NCI-H2196 treated with DMSO at 0.1 percent for 48 hours (cell line): ENCODE results near the gene PYY.
"Not testable (repeated sequence)": the region's sequence is repeated elsewhere in the genome, so short reads cannot be mapped to it uniquely, and the experiment has no call there.

Experiments used
- DNase-seq: peaks from one replicate; lab custom pipeline; 2025; ENCODE audit not compliant: unreplicated experiment; lab: John Stamatoyannopoulos, UW

Gene PYY

DNA sequence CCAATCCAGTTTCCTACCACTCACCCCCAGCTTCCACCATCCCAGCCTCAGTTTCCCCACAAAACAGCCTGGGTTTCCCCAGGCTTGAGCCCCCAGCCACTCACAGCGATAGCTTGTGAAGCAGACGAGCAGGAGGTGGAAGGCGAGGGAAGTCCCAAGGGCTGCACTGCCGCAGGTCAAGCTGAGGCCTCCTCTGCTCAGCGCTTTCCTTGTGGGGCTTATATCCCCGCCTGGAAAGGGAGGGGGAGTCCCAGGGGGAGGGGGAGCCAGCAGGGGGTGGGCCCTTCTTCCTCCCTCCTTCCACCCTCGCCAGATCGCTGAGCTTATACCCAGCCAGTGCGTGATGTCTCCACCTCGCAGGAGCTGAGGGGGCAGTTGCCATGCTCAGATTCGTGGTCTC lies at the start of gene PYY:
Gene PYY (minus strand): TSS at position 195 of the 400 bp plus-strand sequence. CDS start 457 bp downstream, outside the sequence.
- no peak for DNase-seq

GRCh38 chr17:44002141-44002848 lies 48.6 kb upstream of the PYY start:
- no peak for DNase-seq

GRCh38 chr17:44001461-44001920 lies 47.8 kb upstream of the PYY start:
- no peak for DNase-seq

- no peak for DNase-seq
Observed at GRCh38 chr17:44000871-44001460, 47.2 kb upstream of the PYY start.

- no peak for DNase-seq
Observed at GRCh38 chr17:44000141-44000860, 46.6 kb upstream of the PYY start.

GRCh38 chr17:43999024-43999423 lies 45.3 kb upstream of the PYY start:
- no peak for DNase-seq

DNA sequence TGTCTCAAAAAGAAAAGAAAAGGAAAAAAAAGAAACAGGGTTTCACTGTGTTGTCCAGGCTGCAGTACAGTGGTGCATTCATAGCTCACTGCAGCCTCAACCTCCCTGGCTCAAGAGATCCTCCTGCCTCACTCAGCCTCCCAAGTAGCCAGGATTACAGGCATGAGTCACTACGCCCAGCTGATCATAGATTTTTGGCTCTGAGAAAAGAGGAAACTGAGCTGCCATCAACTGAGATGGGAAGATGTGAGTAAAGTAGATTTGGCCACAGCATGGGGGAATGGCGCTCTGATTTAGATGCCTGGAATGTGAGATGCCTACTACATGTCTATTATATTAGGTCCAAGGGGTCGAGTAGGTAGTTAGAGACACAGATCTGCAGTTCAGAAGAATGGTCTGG lies 44.8 kb upstream of the PYY start:
- DNase-seq, result no peak

DNA sequence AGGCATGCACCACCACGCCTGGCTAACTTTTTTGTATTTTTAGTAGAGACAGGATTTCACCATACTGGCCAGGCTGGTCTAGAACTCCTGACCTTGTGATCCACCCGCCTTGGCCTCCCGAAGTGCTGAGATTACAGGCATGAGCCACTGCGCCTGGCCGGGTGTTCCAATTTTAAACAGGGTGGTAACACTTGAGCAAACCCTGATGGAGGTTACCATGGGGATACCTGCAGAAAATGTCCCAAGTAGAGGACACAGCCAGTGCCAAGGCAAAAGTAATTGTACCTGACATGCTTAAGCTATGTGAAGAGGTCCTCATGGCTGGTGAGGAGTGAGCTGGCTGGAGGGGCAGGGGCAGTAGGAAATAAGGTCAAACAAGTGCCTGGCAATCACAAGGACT lies 43.4 kb upstream of the PYY start:
- not testable (repeated sequence) for DNase-seq

DNA sequence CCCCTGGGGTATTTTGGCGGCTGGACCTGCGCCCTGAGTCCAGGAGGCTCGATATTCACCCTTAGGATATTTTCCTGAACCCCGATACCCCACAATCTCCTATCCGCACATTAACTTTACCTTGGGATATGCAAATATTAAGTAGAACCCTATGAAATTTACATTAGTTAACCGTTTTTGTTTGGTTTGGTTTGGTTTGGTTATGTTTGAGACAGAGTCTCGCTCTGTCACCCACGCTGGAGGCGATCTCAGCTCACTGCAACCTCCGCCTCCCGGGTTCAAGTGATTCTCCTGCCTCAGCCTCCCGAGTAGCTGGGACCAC lies 41.4 kb upstream of the PYY start:
- no peak for DNase-seq

DNA sequence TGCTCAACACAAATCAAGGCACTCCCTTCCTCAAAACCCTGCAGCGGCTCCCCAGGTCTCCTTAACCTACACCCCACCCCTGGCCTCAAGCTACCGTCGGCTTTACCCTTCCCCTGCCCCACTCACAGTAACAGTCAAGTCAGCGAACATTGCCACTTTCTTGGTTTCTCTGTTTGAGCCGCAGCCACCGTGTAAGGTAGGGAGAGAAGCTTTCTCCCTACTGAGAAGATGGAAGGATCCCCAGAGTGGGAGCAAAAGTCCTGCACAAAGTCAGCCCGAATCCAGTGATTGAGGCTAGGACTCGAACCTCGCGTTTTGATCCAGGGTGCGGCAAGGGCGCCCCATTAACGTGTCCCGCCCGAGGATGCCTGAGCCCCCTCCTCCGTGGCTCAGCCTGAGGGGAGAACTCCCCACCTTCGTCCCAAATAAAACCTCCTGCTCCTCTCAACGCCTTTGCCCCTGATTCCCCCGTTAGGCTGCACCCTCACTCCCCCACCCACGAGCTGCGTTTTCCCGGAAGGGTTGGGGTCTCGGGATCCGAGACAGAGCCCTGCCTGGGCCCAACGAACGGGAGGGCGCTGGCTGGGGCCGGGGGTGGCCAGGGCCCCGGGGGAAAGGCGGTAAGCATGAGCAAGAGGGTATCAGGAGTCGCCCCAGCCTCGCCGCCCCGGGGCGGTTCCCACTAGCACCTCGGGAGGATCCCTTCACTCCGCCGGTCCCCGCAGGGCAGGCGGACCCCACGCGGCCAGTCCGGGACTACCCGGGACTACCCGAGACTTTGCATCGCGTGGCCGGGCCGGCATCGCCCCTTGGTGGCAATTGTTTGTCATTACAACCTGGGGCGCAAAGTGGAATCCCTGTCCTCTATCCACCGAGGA lies 40.8 kb upstream of the PYY start:
- no peak for DNase-seq

DNA sequence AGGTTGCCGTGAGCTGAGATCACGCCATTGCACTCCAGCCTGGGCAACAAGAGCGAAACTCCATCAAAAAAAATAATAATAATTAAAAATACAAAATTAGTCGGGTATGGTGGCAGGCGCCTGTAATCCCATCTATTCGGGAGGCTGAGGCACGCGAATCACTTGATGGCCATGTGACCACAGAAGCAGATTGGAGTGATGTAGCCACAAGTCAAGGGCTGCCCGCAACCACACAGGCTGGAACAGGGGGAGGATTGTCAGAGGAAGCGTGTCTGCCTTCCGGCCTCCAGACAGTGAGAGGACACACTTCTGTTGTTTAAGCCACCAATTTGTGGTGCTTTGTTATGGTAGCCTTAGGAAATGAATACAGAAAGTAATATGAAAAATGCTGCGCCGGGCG lies 38.9 kb upstream of the PYY start:
- DNase-seq, result no peak

- DNase-seq, result no peak
Observed at GRCh38 chr17:43988301-43988700, 34.6 kb upstream of the PYY start.

DNA sequence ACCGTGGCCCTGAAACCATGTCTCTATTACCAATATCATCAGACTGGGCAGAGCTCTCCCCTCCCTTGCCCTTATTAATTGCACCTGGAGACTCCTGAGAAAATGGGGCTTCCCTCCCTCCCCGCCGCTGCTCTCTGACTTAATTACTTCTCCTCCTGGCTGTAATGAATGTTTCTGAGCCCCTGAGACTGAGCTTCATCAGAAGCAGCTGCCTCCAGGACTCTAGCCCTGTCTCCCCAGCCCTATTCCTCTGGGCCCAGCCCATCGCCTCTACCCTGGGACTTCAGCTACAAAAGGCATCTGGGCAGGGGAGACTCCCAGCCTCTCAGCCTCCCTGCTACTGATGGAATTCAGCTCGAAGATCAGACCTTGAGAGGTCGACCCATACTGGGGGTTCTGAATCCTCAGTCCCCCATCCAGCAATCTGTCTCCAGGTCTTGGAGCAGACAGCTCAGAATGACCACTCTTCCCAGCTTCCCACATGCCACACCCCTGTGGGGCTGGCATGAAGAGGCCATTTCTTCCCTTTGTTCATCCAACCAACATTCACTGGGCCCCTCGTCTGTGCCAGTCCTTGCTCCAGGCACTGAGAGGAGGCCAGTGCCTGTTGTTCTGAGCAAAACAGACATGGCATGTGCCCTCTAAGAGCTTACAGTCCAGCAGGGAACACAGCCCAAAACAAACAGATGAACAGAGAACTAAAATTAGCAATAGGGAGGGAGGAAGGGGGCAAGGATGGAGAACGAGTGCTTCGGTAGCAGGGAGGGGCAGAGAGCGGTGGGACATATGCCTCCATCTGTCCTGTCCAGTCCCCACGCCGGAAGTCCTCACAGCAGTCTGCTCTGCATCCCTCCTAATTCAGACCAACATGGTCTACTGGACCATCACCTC lies 33.6 kb upstream of the PYY start:
- DNase-seq, result no peak

GRCh38 chr17:43986225-43986981 lies 32.7 kb upstream of the PYY start:
- no peak for DNase-seq

DNA sequence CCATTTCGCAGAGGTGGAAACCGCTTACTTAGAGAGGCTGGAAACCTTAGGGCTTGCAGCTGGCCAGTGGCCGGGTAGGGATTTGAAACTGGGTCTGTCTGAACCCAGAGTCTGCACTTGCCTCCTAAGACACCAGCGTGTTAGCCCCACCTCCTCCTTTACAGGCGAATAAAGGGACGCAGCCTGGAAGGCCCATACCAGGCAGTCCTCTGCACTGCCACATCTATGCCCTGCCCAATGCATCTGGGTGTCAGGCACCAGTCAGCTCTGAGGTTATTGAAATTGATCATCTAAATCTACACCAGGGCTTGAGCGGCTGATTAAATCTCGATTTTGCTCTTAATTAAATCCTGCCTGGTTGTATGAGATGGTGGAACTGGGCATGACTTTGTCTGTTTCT lies 30.8 kb upstream of the PYY start:
- DNase-seq, result no peak

DNA sequence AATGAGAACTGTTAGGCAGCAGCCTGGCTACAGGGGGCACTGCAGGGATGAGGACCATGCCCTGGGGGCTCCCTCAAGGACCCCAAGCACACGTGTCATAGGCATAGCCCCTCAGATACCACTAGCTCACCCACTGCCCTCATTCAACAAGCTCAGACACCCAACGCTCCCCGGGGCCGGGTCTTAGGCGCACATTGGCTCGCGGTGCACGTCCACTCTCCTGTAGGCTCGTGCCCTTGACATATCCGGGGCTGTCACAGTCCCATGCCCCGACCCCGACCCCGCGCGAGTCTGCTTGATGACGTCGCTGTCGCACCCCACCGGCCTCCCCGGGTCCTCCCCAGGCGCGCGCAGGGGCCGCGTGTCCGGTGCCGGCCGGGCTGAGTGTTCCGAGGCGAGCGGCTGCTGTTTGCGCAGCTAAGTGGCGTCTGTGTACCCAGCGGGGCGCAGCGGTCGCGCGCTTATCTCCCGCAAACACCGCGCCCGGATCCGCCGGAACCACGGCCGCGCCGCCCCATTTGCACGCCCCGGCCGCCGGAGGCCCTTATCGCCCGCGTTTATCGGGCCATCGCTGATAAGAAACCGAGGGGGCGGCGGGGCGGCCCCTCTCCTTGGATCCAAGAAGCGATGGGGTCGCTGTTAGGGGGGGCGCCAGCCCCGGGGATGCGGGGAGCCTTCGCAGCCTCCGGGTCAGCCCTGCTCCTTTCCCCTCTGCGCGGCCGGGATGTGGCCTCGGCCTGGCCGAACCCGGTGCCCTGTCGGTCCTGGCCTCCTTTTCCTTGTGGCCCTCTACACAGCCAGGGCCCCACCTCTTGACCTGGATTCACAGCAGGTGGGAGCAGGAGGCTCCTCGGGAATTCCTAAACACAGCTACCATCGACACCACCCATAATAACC lies 30.0 kb upstream of the PYY start:
- DNase-seq, result no peak

GRCh38 chr17:43983196-43983514 lies 29.4 kb upstream of the PYY start:
- no peak for DNase-seq

DNA sequence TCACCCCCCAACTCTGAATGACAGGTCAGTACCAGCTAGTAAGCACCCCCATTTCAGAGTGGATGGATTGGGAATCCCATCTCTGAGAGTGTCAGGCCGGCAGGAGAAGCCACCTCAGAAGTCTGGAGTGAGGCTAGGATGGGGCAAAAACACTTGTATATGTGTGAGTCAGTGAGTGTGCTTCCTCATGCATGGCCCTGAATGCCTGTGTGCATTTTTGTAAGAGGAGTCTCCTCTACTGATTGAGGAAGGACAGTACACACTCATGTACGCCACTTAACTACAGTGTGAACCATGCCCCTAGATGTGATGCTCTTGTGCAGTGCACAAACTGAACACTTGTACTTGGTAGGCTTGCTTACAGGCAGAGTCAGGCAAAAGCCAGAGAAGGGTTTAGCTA lies 28.4 kb upstream of the PYY start:
- DNase-seq, result no peak

DNA sequence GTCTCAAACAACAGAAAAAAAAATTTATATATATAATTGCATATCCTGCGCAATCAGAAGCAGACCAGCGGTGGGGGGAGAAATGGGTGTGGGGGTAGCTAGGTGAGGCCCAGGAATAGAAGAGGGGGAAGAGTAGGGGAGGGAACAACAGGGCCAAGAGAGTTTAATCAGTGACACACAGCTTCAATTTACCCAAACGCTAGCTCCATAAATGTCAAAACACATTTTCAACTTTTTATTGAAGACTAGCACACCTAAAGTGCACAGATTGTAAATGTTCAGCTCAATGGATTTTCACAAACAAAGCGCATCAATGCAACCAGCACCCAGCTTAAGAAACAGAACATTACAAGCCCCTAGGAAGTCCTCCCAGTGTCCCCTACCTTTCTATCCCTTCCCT lies 25.9 kb upstream of the PYY start:
- no peak for DNase-seq
